ENCODE measurements around the gene GALNT14. TPM values are rescaled to one million over a fixed set of nuclear protein-coding genes. Genes with fewer than 3 reads are reported as not detected.

The GALNT14 gene
- total and polyA plus RNA-seq, 5 donors from 2014 or later: not detected

GRCh38 chr2:30899516-30900054, 238.7 kb downstream of the GALNT14 start:
- no peaks in the 10 kb centered on the region for H3K9me3 ChIP-seq (ENCODE audit: control insufficient read depth in 2 of 2, low read length in 2 of 2)
- H3K27me3 Mint-ChIP-seq: no peaks in the 10 kb centered on the region
- no peak overlapping the region for H3K4me3 ChIP-seq (ENCODE audit: low read depth, low read length)
- H3K27ac Mint-ChIP-seq: no peak overlapping the region
- no peak for ATAC-seq (ENCODE audit: low read depth in 2 of 2)
- H3K36me3 Mint-ChIP-seq: no peaks in the 10 kb centered on the region
- H3K36me3 ChIP-seq (ENCODE audit: control insufficient read depth, insufficient read depth, low read length): no peaks in the 10 kb centered on the region
- H3K27me3 ChIP-seq (ENCODE audit: control insufficient read depth, insufficient read depth, low read length): peaks cover 5% of the 10 kb centered on the region
- H3K4me1 Mint-ChIP-seq: no peaks in the 10 kb centered on the region
- H3K9me3 Mint-ChIP-seq: peaks cover 0 to 4% (median 0%) of the 10 kb centered on the region in 7 donors
- H3K4me3 Mint-ChIP-seq: no peak overlapping the region
- H3K4me1 ChIP-seq (ENCODE audit: control insufficient read depth, insufficient read depth, low read length, poor library complexity, severe bottlenecking): no peaks in the 10 kb centered on the region
- no peak overlapping the region for H3K27ac ChIP-seq (ENCODE audit: insufficient read depth, low read length, poor library complexity, severe bottlenecking)
- DNase-seq: no peak

GRCh38 chr2:30897539-30897938, 240.7 kb downstream of the GALNT14 start:
- H3K36me3 Mint-ChIP-seq: no peaks in the 10 kb centered on the region
- Histone ChIP-seq H3K9me3 (ENCODE audit: control insufficient read depth in 2 of 2, low read length in 2 of 2) (no peaks in the 10 kb centered on the region), H3K27me3 (ENCODE audit: control insufficient read depth, insufficient read depth, low read length) (peaks cover 5% of the 10 kb centered on the region), H3K4me3 (ENCODE audit: low read depth, low read length) (no peak overlapping the region), H3K27ac (ENCODE audit: insufficient read depth, low read length, poor library complexity, severe bottlenecking) (no peak overlapping the region), H3K36me3 (ENCODE audit: control insufficient read depth, insufficient read depth, low read length) (no peaks in the 10 kb centered on the region), H3K4me1 (ENCODE audit: control insufficient read depth, insufficient read depth, low read length, poor library complexity, severe bottlenecking) (no peaks in the 10 kb centered on the region)
- DNase-seq (no peak), ATAC-seq (ENCODE audit: low read depth in 2 of 2) (no peak)
- H3K4me3 Mint-ChIP-seq: no peak overlapping the region
- H3K9me3 Mint-ChIP-seq: peaks cover 0 to 4% (median 0%) of the 10 kb centered on the region in 7 donors
- H3K27ac Mint-ChIP-seq: no peak overlapping the region
- peaks cover 6% of the 10 kb centered on the region for H3K27me3 Mint-ChIP-seq
- no peaks in the 10 kb centered on the region for H3K4me1 Mint-ChIP-seq

GRCh38 chr2:30894498-30895119, 243.6 kb downstream of the GALNT14 start:
- H3K36me3 ChIP-seq (ENCODE audit: control insufficient read depth, insufficient read depth, low read length): no peaks in the 10 kb centered on the region
- ATAC-seq (ENCODE audit: low read depth in 2 of 2): no peak
- no peak overlapping the region for H3K27ac Mint-ChIP-seq
- no peak for DNase-seq
- no peaks in the 10 kb centered on the region for H3K36me3 Mint-ChIP-seq
- no peak overlapping the region for H3K4me3 Mint-ChIP-seq
- H3K4me1 Mint-ChIP-seq: no peaks in the 10 kb centered on the region
- no peaks in the 10 kb centered on the region for H3K27me3 ChIP-seq (ENCODE audit: control insufficient read depth, insufficient read depth, low read length)
- H3K27me3 Mint-ChIP-seq: peaks cover 13% of the 10 kb centered on the region
- H3K9me3 ChIP-seq (ENCODE audit: control insufficient read depth in 2 of 2, low read length in 2 of 2): no peaks in the 10 kb centered on the region
- no peak overlapping the region for H3K27ac ChIP-seq (ENCODE audit: insufficient read depth, low read length, poor library complexity, severe bottlenecking)
- no peaks in the 10 kb centered on the region for H3K4me1 ChIP-seq (ENCODE audit: control insufficient read depth, insufficient read depth, low read length, poor library complexity, severe bottlenecking)
- peaks cover 0 to 4% (median 0%) of the 10 kb centered on the region in 7 donors for H3K9me3 Mint-ChIP-seq
- H3K4me3 ChIP-seq (ENCODE audit: low read depth, low read length): no peak overlapping the region

DNA sequence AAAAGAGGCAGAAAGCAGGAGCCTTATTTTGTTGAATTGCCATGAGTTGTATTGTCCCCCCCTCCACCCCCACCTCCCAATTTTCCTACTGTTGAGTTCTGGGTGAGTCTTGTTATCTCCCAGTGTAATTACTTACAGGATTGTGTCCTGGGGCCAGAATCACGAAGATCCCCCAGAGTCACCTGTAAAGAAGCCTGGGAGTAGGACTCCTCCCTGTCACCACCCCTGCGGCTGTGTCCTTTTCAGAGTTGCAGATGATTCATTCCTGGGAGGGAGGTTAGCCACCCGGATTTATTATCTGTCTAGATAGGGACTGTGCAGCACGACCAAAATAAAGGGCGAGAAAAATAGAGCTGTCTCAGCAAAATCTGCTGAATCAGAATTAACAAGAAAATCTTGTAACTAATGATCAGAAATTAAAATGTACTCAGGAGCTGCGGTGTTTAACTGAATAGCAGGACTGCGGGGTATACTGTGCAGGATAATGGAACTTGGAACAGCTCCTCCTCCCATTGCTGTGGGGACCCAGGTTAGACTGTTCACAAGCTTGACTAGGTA, 249.3 kb downstream of the GALNT14 start:
- H3K4me1 ChIP-seq (ENCODE audit: control insufficient read depth, insufficient read depth, low read length, poor library complexity, severe bottlenecking): no peaks in the 10 kb centered on the region
- H3K9me3 ChIP-seq (ENCODE audit: control insufficient read depth in 2 of 2, low read length in 2 of 2): no peaks in the 10 kb centered on the region
- H3K4me3 Mint-ChIP-seq: no peak overlapping the region
- H3K36me3 Mint-ChIP-seq: no peaks in the 10 kb centered on the region
- no peak overlapping the region for H3K27ac ChIP-seq (ENCODE audit: insufficient read depth, low read length, poor library complexity, severe bottlenecking)
- no peak for ATAC-seq (ENCODE audit: low read depth in 2 of 2)
- no peaks in the 10 kb centered on the region for H3K4me1 Mint-ChIP-seq
- peaks cover 0 to 2% (median 0%) of the 10 kb centered on the region in 7 donors for H3K9me3 Mint-ChIP-seq
- H3K27ac Mint-ChIP-seq: no peak overlapping the region
- H3K27me3 Mint-ChIP-seq: peaks cover 13% of the 10 kb centered on the region
- H3K36me3 ChIP-seq (ENCODE audit: control insufficient read depth, insufficient read depth, low read length): no peaks in the 10 kb centered on the region
- no peaks in the 10 kb centered on the region for H3K27me3 ChIP-seq (ENCODE audit: control insufficient read depth, insufficient read depth, low read length)
- no peak overlapping the region for H3K4me3 ChIP-seq (ENCODE audit: low read depth, low read length)
- DNase-seq: no peak

DNA sequence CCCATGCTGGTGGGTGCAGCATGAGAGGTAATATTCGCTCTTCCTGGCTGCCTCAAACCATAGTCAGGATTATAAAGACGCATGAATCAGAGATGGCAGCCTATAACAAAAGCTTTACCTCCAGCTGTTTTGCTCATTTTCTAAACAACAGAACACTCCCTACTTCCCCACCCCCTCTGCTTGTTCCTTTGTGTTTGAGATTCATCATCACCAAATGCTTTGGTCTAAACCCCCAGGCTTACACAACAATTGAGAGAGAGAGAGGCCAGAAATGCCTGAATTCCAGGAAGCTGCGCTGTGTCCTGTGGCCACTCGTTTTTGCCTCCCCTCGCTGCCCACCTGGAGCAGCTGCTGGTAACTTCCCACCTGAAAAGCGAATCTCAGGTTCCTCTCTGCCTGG, 252.2 kb downstream of the GALNT14 start:
- no peak for ATAC-seq (ENCODE audit: low read depth in 2 of 2)
- no peaks in the 10 kb centered on the region for H3K9me3 ChIP-seq (ENCODE audit: control insufficient read depth in 2 of 2, low read length in 2 of 2)
- H3K4me1 ChIP-seq (ENCODE audit: control insufficient read depth, insufficient read depth, low read length, poor library complexity, severe bottlenecking): no peaks in the 10 kb centered on the region
- Mint-ChIP-seq H3K9me3 (peaks cover 0 to 7% (median 0%) of the 10 kb centered on the region in 7 donors), H3K27me3 (peaks cover 8% of the 10 kb centered on the region), H3K36me3 (no peaks in the 10 kb centered on the region), H3K4me3 (no peak overlapping the region), H3K27ac (no peak overlapping the region), H3K4me1 (no peaks in the 10 kb centered on the region)
- H3K36me3 ChIP-seq (ENCODE audit: control insufficient read depth, insufficient read depth, low read length): no peaks in the 10 kb centered on the region
- no peak overlapping the region for H3K4me3 ChIP-seq (ENCODE audit: low read depth, low read length)
- no peak overlapping the region for H3K27ac ChIP-seq (ENCODE audit: insufficient read depth, low read length, poor library complexity, severe bottlenecking)
- H3K27me3 ChIP-seq (ENCODE audit: control insufficient read depth, insufficient read depth, low read length): no peaks in the 10 kb centered on the region
- DNase-seq: no peak

DNA sequence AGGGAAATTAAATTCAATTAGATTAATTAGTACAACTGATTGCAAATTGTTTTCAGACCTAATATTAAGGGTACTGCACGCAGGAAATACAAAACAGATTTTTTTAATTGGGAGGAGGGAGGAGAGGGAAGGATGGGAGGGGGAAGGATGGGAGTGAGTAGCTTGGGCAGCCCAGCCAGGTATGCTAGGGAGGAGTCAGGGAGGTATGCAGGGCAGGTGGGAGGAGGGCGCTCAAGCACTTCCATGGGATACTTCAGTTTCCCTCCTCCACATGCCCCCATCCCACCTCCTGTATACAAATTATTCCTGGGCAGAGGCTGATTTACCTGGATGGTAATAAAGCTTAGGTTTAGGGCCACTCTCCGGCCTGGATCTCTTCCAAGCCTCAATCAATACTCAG, 254.4 kb downstream of the GALNT14 start:
- peaks cover 10% of the 10 kb centered on the region for H3K27me3 Mint-ChIP-seq
- Histone ChIP-seq H3K27me3 (ENCODE audit: control insufficient read depth, insufficient read depth, low read length) (no peaks in the 10 kb centered on the region), H3K36me3 (ENCODE audit: control insufficient read depth, insufficient read depth, low read length) (no peaks in the 10 kb centered on the region), H3K4me1 (ENCODE audit: control insufficient read depth, insufficient read depth, low read length, poor library complexity, severe bottlenecking) (no peaks in the 10 kb centered on the region), H3K27ac (ENCODE audit: insufficient read depth, low read length, poor library complexity, severe bottlenecking) (no peak overlapping the region), H3K9me3 (ENCODE audit: control insufficient read depth in 2 of 2, low read length in 2 of 2) (no peaks in the 10 kb centered on the region), H3K4me3 (ENCODE audit: low read depth, low read length) (no peak overlapping the region)
- no peak overlapping the region for H3K27ac Mint-ChIP-seq
- H3K9me3 Mint-ChIP-seq: peaks cover 0 to 7% (median 0%) of the 10 kb centered on the region in 7 donors
- H3K36me3 Mint-ChIP-seq: no peaks in the 10 kb centered on the region
- DNase-seq (no peak), ATAC-seq (ENCODE audit: low read depth in 2 of 2) (no peak)
- no peak overlapping the region for H3K4me3 Mint-ChIP-seq
- no peaks in the 10 kb centered on the region for H3K4me1 Mint-ChIP-seq

GRCh38 chr2:30883184-30883583, 255.1 kb downstream of the GALNT14 start:
- Mint-ChIP-seq H3K9me3 (peaks cover 0 to 7% (median 0%) of the 10 kb centered on the region in 7 donors), H3K4me3 (no peak overlapping the region), H3K27me3 (peaks cover 11% of the 10 kb centered on the region), H3K36me3 (no peaks in the 10 kb centered on the region), H3K27ac (no peak overlapping the region), H3K4me1 (no peaks in the 10 kb centered on the region)
- H3K27ac ChIP-seq (ENCODE audit: insufficient read depth, low read length, poor library complexity, severe bottlenecking): no peak overlapping the region
- peaks cover under 1% of the 10 kb centered on the region for H3K27me3 ChIP-seq (ENCODE audit: control insufficient read depth, insufficient read depth, low read length)
- DNase-seq (no peak), ATAC-seq (ENCODE audit: low read depth in 2 of 2) (no peak)
- no peak overlapping the region for H3K4me3 ChIP-seq (ENCODE audit: low read depth, low read length)
- H3K9me3 ChIP-seq (ENCODE audit: control insufficient read depth in 2 of 2, low read length in 2 of 2): no peaks in the 10 kb centered on the region
- H3K36me3 ChIP-seq (ENCODE audit: control insufficient read depth, insufficient read depth, low read length): no peaks in the 10 kb centered on the region
- H3K4me1 ChIP-seq (ENCODE audit: control insufficient read depth, insufficient read depth, low read length, poor library complexity, severe bottlenecking): no peaks in the 10 kb centered on the region

DNA sequence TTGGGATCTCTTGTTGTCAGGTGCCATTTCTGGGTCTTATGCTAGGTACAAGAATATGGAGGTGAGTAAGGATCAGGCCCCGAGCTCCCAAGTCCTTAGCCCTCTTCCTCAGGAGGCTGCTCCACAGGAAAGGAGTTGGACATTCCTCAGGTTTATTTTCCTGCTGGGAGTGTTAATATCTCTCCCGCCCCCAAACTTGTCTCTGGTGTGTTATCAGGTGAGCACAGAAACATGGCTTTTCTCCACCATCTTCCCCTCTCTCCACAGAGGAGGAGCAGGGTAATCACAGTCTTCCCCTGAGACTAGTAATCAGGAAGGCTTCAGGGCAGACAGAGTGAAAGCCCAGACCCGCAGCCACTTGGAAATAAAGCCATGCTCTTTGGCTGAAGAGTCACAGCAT, 257.7 kb downstream of the GALNT14 start:
- Histone ChIP-seq H3K4me1 (ENCODE audit: control insufficient read depth, insufficient read depth, low read length, poor library complexity, severe bottlenecking) (no peaks in the 10 kb centered on the region), H3K4me3 (ENCODE audit: low read depth, low read length) (no peak overlapping the region), H3K27me3 (ENCODE audit: control insufficient read depth, insufficient read depth, low read length) (peaks cover 3% of the 10 kb centered on the region), H3K36me3 (ENCODE audit: control insufficient read depth, insufficient read depth, low read length) (no peaks in the 10 kb centered on the region), H3K9me3 (ENCODE audit: control insufficient read depth in 2 of 2, low read length in 2 of 2) (no peaks in the 10 kb centered on the region), H3K27ac (ENCODE audit: insufficient read depth, low read length, poor library complexity, severe bottlenecking) (no peak overlapping the region)
- Mint-ChIP-seq H3K4me3 (no peak overlapping the region), H3K4me1 (no peaks in the 10 kb centered on the region), H3K27ac (no peak overlapping the region), H3K9me3 (peaks cover 0 to 8% (median 0%) of the 10 kb centered on the region in 7 donors), H3K27me3 (peaks cover 15% of the 10 kb centered on the region), H3K36me3 (no peaks in the 10 kb centered on the region)
- ATAC-seq (ENCODE audit: low read depth in 2 of 2) (no peak), DNase-seq (no peak)
